GM06990 (cell line): ENCODE measurements around the gene NEUROD1.

ENCODE experiments used
- DNase-seq: peaks from one replicate; pipeline ENCODE4 v3.0.0-alpha.2; 2011; ENCODE audit not compliant: insufficient read length; ENCODE audit errors: extremely low read depth
- H3K27me3 ChIP-seq: replicated peaks from 2 replicates; pipeline ENCODE4 v1.6.0; 2011; ENCODE audit warnings: low read length; ENCODE audit not compliant: control insufficient read depth, insufficient read depth
- H3K36me3 ChIP-seq: 2 replicates; pipeline ENCODE4 v1.5.1; 2011; ENCODE audit warnings: low read length; ENCODE audit not compliant: control insufficient read depth, insufficient read depth
- H3K4me3 ChIP-seq: replicated peaks from 2 replicates; pipeline ENCODE4 v1.5.1; 2011; ENCODE audit warnings: low read depth, mild to moderate bottlenecking, control low read depth, low read length
- CTCF ChIP-seq: IDR thresholded peaks from 2 replicates; pipeline ENCODE4 v1.5.1; 2011; ENCODE audit warnings: low read length, control low read depth, mild to moderate bottlenecking, inconsistent platforms; ENCODE audit not compliant: insufficient read depth, poor library complexity, severe bottlenecking

Gene NEUROD1

GRCh38 chr2:181639686-181640085 lies 40.6 kb downstream of the NEUROD1 start:
- H3K4me3 ChIP-seq: no peak overlapping the region
- DNase-seq: no peak
- no peak for TF ChIP-seq CTCF
- no peaks in the 10 kb centered on the region for H3K36me3 ChIP-seq
- H3K27me3 ChIP-seq: no peaks in the 10 kb centered on the region

GRCh38 chr2:181632733-181633401 lies 47.5 kb downstream of the NEUROD1 start:
- TF ChIP-seq CTCF: no peak
- no peaks in the 10 kb centered on the region for H3K36me3 ChIP-seq
- H3K27me3 ChIP-seq: no peaks in the 10 kb centered on the region
- no peak for DNase-seq
- no peak overlapping the region for H3K4me3 ChIP-seq

- TF ChIP-seq CTCF: no peak
- DNase-seq: no peak
- Histone ChIP-seq H3K27me3 (no peaks in the 10 kb centered on the region), H3K4me3 (no peak overlapping the region), H3K36me3 (no peaks in the 10 kb centered on the region)
Observed at GRCh38 chr2:181628590-181629585, 51.4 kb downstream of the NEUROD1 start.

GRCh38 chr2:181627545-181627944 lies 52.8 kb downstream of the NEUROD1 start:
- DNase-seq: no peak
- Histone ChIP-seq H3K4me3 (no peak overlapping the region), H3K36me3 (no peaks in the 10 kb centered on the region), H3K27me3 (no peaks in the 10 kb centered on the region)
- no peak for TF ChIP-seq CTCF

GRCh38 chr2:181626671-181627070 lies 53.6 kb downstream of the NEUROD1 start:
- Histone ChIP-seq H3K27me3 (no peaks in the 10 kb centered on the region), H3K4me3 (no peak overlapping the region), H3K36me3 (no peaks in the 10 kb centered on the region)
- DNase-seq: no peak
- no peak for TF ChIP-seq CTCF
